HG02840 (cell line): Measurements from ENCODE around the gene GALNT6.

ENCODE experiments used
- ATAC-seq: cut with Tn5 transposase; IDR thresholded peaks from one replicate; pipeline ENCODE4 v1.9.1; 2021; ENCODE audit warnings: mild to moderate bottlenecking, moderate library complexity, moderate number of reproducible peaks; ENCODE audit not compliant: unreplicated experiment, low FRiP score

Gene GALNT6

GRCh38 chr12:51391283-51392123, at the start of gene GALNT6:
Gene GALNT6, minus strand, starts transcription at chr12:51391406. Its CDS starts 11,625 bp downstream, at chr12:51379781.
- peak; percentile 40 for ATAC-seq

GRCh38 chr12:51439330-51439729, 48.1 kb upstream of the GALNT6 start:
- no peak for ATAC-seq

GRCh38 chr12:51437431-51437830, 46.2 kb upstream of the GALNT6 start:
- no peak for ATAC-seq

GRCh38 chr12:51434305-51434704, 43.1 kb upstream of the GALNT6 start:
- no peak for ATAC-seq

- ATAC-seq: no peak
Observed at GRCh38 chr12:51432921-51433320, 41.7 kb upstream of the GALNT6 start.

- no peak for ATAC-seq
Observed at GRCh38 chr12:51430196-51430895, 39.1 kb upstream of the GALNT6 start.

- no peak for ATAC-seq
Observed at GRCh38 chr12:51429700-51430099, 38.5 kb upstream of the GALNT6 start.

GRCh38 chr12:51428256-51428655, 37.0 kb upstream of the GALNT6 start:
- ATAC-seq: no peak

- ATAC-seq: peak; percentile 80
Observed at GRCh38 chr12:51424662-51425539, 33.7 kb upstream of the GALNT6 start, which contains the start of gene SLC4A8. Gene SLC4A8, plus strand, starts transcription at chr12:51424831. Its CDS starts 157 bp downstream, at chr12:51424988.

- no peak for ATAC-seq
Observed at GRCh38 chr12:51424094-51424661, 33.0 kb upstream of the GALNT6 start.

- no peak for ATAC-seq
Observed at GRCh38 chr12:51421266-51421884, 30.2 kb upstream of the GALNT6 start.

GRCh38 chr12:51419425-51420193, 28.4 kb upstream of the GALNT6 start:
- no peak for ATAC-seq

- no peak for ATAC-seq
Observed at GRCh38 chr12:51417826-51418225, 26.6 kb upstream of the GALNT6 start.

- no peak for ATAC-seq
Observed at GRCh38 chr12:51415931-51416330, 24.7 kb upstream of the GALNT6 start.

- no peak for ATAC-seq
Observed at GRCh38 chr12:51413791-51414190, 22.6 kb upstream of the GALNT6 start.

- no peak for ATAC-seq
Observed at GRCh38 chr12:51413149-51413548, 21.9 kb upstream of the GALNT6 start.

- ATAC-seq: no peak
Observed at GRCh38 chr12:51409846-51410245, 18.6 kb upstream of the GALNT6 start.

GRCh38 chr12:51407604-51408003, 16.4 kb upstream of the GALNT6 start:
- no peak for ATAC-seq

- ATAC-seq: no peak
Observed at GRCh38 chr12:51406859-51407258, 15.7 kb upstream of the GALNT6 start.
